Epithelial cell of proximal tubule (primary cell): Measurements from ENCODE around the gene HSF5. TPM values are rescaled to one million over a fixed set of nuclear protein-coding genes. Genes with fewer than 3 reads are reported as not detected.
A peak's percentile ranks its signal among the peaks of the same experiment; 100 is the strongest.
"Not testable (repeated sequence)": the region's sequence is repeated elsewhere in the genome, so short reads cannot be mapped to it uniquely, and the experiment has no call there.

ENCODE experiments used
- DNase-seq: peaks from one replicate; pipeline ENCODE4 v3.0.0-alpha.2; 2011; ENCODE audit warnings: low read depth
- H3K4me3 ChIP-seq: 2 replicates; pipeline ENCODE4 v1.5.1; 2011; ENCODE audit warnings: low read depth, mild to moderate bottlenecking, low read length
- CTCF ChIP-seq: conservative IDR thresholded peaks from 2 replicates; pipeline ENCODE4 v1.5.1; 2012; ENCODE audit warnings: low read depth, mild to moderate bottlenecking, low read length
- total RNA-seq: library from RNA; depleted of rRNA; stranded (reverse); fragments of >200 nt; gene quantifications from 2 replicates; pipeline ENCODE4 v1.2.3, GENCODE V29; 2015

Gene HSF5
- total RNA-seq, 1 donor from 2014 or later: 0.29 TPM

GRCh38 chr17:58399974-58400373, 88.2 kb downstream of the HSF5 start:
- no peak for DNase-seq
- no peak for TF ChIP-seq CTCF
- no peak overlapping the region for H3K4me3 ChIP-seq

GRCh38 chr17:58398574-58399266, 89.5 kb downstream of the HSF5 start:
- TF ChIP-seq CTCF: no peak
- no peak overlapping the region for H3K4me3 ChIP-seq
- DNase-seq: no peak

- not testable (repeated sequence) for H3K4me3 ChIP-seq, DNase-seq
Measured at GRCh38 chr17:58397421-58397820, 90.8 kb downstream of the HSF5 start.

GRCh38 chr17:58396173-58396572, 92.0 kb downstream of the HSF5 start:
- no peak for DNase-seq
- no peak for TF ChIP-seq CTCF
- H3K4me3 ChIP-seq: no peak overlapping the region

- H3K4me3 ChIP-seq: no peak overlapping the region
- DNase-seq: no peak
- no peak for TF ChIP-seq CTCF
Measured at GRCh38 chr17:58394534-58395223, 93.5 kb downstream of the HSF5 start.

GRCh38 chr17:58391302-58391984, 96.8 kb downstream of the HSF5 start:
- DNase-seq: peak; percentile 82
- H3K4me3 ChIP-seq: peak overlapping the region; percentile 21
- no peak for TF ChIP-seq CTCF

- no peak overlapping the region for H3K4me3 ChIP-seq
- TF ChIP-seq CTCF: no peak
- no peak for DNase-seq
Measured at GRCh38 chr17:58390884-58391283, 97.3 kb downstream of the HSF5 start.
